K562 (cell line): Measurements from ENCODE around the gene DNAAF3. TPM values are rescaled to one million over a fixed set of nuclear protein-coding genes. Genes with fewer than 3 reads are reported as not detected.
A peak's percentile ranks its signal among the peaks of the same experiment; 100 is the strongest.

Experiments used
- ATF7 ChIP-seq: fragments of 450-650 bp; IDR thresholded peaks from 2 replicates; pipeline ENCODE4 v1.7.1; 2014; ENCODE audit warnings: mild to moderate bottlenecking, moderate library complexity
- C11orf30 ChIP-seq: fragments of 450-650 bp; IDR thresholded peaks from 2 replicates; pipeline ENCODE4 v1.6.1; 2016; ENCODE audit warnings: low read depth, mild to moderate bottlenecking
- EHMT2 ChIP-seq: fragments of 450-650 bp; IDR thresholded peaks from 2 replicates; pipeline ENCODE4 v1.6.1; 2018; ENCODE audit warnings: antibody characterized with exemption
- FOXK1 ChIP-seq: sonication (generic); formaldehyde crosslinking; IDR thresholded peaks from 2 replicates; pipeline ENCODE4 v1.8.0; 2022; ENCODE audit warnings: missing genetic modification reagents, mild to moderate bottlenecking, borderline replicate concordance
- GABPB1 ChIP-seq: sonication (generic); formaldehyde crosslinking; IDR thresholded peaks from 2 replicates; pipeline ENCODE4 v1.8.0; 2022; ENCODE audit warnings: mild to moderate bottlenecking, missing genetic modification reagents
- HEY1 ChIP-seq: fragments of 250-450 bp; sonication (Bioruptor Pico); IDR thresholded peaks from 2 replicates; pipeline ENCODE4 v1.5.0; 2020; ENCODE audit warnings: mild to moderate bottlenecking, moderate library complexity, borderline replicate concordance
- POLR2AphosphoS2 ChIP-seq: IDR thresholded peaks from 2 replicates; pipeline ENCODE4 v1.6.1; 2012; ENCODE audit warnings: low read length, improper control_type of control experiment
- RB1 ChIP-seq: fragments of 450-650 bp; IDR thresholded peaks from 2 replicates; pipeline ENCODE4 v1.6.1; 2017; ENCODE audit warnings: low read depth, mild to moderate bottlenecking
- RBM39 ChIP-seq: fragments of 200-400 bp; formaldehyde crosslinking; optimal IDR thresholded peaks from 2 replicates; pipeline ENCODE3; 2018; ENCODE audit warnings: low read depth, low read length
- ZFP30 ChIP-seq: fragments of 250-450 bp; sonication (Bioruptor Pico); IDR thresholded peaks from 2 replicates; pipeline ENCODE4 v1.8.0; 2022; ENCODE audit warnings: moderate library complexity, mild to moderate bottlenecking, inconsistent platforms, borderline replicate concordance
- ZKSCAN3 ChIP-seq: fragments of 250-450 bp; sonication (Bioruptor Pico); IDR thresholded peaks from 2 replicates; pipeline ENCODE4 v1.4.0; 2020
- ZNF224 ChIP-seq: sonication (generic); formaldehyde crosslinking; IDR thresholded peaks from 2 replicates; pipeline ENCODE4 v1.8.0; 2022; ENCODE audit warnings: mild to moderate bottlenecking, missing genetic modification reagents
- ZNF561 ChIP-seq: fragments of 450-650 bp; formaldehyde crosslinking; conservative IDR thresholded peaks from 2 replicates; pipeline ENCODE4 v1.4.0; 2020; ENCODE audit warnings: mild to moderate bottlenecking, moderate library complexity
- polyA plus RNA-seq, 8 experiments: library from polyadenylated mRNA; depleted of rRNA in 4 of 8; stranded (reverse) in 5 of 8; unstranded in 3 of 8; fragments of >200 nt; fragmentation: Nextera tagmentation in 2 of 8; fragmentation: Illumina TruSeq in 1 of 8; extraction: Ambion mirVana in 2 of 8; extraction: Trizol in 1 of 8; gene quantifications; 2 replicates each; pipeline versions ENCODE4 v1.2.1 to v1.2.3, GENCODE V29; 2011 to 2014; ENCODE audit warnings: inconsistent platforms in 1 of 8, missing spikeins in 1 of 8
- total RNA-seq, 7 experiments: library from RNA; depleted of rRNA in 6 of 7; stranded (reverse); fragments of >200 nt in 6 of 7; fragmentation: Illumina TruSeq in 2 of 7; extraction: Trizol in 2 of 7; gene quantifications; 2 replicates each; pipeline versions ENCODE4 v1.2.1 to v1.2.3, GENCODE V29; 2011 to 2021; ENCODE audit warnings: low replicate concordance in 1 of 7
- TF ChIP-seq, protein P1 (sequence below): fragments of 450-650 bp; IDR thresholded peaks from 2 replicates; pipeline ENCODE4 v1.6.1; 2018; ENCODE audit not compliant: partially characterized antibody
- TF ChIP-seq, protein P2 (sequence below): fragments of 450-650 bp; IDR thresholded peaks from 2 replicates; pipeline ENCODE4 v1.6.1; 2018; ENCODE audit warnings: mild to moderate bottlenecking, low read depth; ENCODE audit not compliant: partially characterized antibody

DNAAF3 gene
- total and polyA plus RNA-seq, 9 of the 15 experiments (the other 6 are each of a cell fraction or from before 2014, with no cell fraction given): 21.6 to 61.5 (median 43.0) TPM

DNA sequence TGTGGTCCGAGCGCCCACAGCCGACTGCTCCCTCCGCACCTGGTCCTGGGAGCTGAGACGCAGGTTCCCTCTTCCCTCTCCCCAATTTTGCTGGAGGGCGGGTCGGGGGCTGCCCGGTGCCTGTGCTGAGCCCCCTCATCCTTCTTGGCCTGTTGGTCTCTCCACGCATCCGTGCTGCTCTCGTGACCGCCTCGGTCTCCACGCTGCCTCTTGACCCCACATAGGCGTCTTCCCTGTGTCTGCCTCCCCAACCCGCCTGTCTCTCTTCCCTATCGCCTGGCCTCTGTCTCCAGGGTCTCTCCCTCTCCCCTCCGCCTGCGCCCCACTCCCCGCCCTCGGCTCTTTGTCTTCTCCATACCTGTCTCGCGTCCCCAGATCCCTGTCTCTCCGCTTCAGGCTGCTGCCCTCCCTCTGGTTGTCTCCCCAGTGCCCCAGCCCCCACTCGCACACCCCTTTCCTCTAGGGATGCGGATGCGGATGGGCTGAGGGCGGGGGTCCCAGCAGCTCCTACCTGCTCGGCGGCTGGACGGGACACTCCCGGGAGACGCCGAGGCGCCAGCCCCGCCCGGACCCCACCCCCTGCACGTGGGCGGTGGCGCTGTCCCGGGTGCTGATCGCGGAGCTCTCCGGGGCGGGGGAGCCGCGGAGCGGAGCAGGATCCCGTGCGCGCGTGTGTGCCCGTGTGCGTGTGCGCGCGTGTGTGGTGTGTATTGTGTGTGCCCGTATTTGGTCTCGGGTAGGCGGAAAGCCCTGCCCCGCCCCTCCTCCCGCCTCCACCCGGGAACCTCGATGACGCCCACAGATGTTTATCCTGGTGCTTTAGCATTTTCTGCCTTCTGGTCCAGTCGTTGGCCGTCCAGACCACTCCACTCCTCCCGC, 13.4 kb upstream of the DNAAF3 start, which contains the start of gene SYT5 (continued):
- TF ChIP-seq, protein P1, sequence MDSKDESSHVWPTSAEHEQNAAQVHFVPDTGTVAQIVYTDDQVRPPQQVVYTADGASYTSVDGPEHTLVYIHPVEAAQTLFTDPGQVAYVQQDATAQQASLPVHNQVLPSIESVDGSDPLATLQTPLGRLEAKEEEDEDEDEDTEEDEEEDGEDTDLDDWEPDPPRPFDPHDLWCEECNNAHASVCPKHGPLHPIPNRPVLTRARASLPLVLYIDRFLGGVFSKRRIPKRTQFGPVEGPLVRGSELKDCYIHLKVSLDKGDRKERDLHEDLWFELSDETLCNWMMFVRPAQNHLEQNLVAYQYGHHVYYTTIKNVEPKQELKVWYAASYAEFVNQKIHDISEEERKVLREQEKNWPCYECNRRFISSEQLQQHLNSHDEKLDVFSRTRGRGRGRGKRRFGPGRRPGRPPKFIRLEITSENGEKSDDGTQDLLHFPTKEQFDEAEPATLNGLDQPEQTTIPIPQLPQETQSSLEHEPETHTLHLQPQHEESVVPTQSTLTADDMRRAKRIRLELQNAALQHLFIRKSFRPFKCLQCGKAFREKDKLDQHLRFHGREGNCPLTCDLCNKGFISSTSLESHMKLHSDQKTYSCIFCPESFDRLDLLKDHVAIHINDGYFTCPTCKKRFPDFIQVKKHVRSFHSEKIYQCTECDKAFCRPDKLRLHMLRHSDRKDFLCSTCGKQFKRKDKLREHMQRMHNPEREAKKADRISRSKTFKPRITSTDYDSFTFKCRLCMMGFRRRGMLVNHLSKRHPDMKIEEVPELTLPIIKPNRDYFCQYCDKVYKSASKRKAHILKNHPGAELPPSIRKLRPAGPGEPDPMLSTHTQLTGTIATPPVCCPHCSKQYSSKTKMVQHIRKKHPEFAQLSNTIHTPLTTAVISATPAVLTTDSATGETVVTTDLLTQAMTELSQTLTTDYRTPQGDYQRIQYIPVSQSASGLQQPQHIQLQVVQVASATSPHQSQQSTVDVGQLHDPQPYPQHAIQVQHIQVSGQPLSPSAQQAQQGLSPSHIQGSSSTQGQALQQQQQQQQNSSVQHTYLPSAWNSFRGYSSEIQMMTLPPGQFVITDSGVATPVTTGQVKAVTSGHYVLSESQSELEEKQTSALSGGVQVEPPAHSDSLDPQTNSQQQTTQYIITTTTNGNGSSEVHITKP: no peak
- TF ChIP-seq ZNF561 (CRISPR knock-in tag): no peak
- TF ChIP-seq ATF7: 0 out of 2 replicates have a peak, but pooled peaks have one; percentile 19
- TF ChIP-seq FOXK1 (CRISPR knock-in tag): peak; percentile 96
- TF ChIP-seq ZFP30 (CRISPR knock-in tag): no peak
- TF ChIP-seq, protein P2, sequence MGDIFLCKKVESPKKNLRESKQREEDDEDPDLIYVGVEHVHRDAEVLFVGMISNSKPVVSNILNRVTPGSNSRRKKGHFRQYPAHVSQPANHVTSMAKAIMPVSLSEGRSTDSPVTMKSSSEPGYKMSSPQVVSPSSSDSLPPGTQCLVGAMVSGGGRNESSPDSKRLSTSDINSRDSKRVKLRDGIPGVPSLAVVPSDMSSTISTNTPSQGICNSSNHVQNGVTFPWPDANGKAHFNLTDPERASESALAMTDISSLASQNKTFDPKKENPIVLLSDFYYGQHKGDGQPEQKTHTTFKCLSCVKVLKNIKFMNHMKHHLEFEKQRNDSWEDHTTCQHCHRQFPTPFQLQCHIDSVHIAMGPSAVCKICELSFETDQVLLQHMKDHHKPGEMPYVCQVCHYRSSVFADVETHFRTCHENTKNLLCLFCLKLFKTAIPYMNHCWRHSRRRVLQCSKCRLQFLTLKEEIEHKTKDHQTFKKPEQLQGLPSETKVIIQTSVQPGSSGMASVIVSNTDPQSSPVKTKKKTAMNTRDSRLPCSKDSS: no peak
- TF ChIP-seq GABPB1 (CRISPR knock-in tag): peak; percentile 35; the same call in 1 of the 2 replicates
- peak; percentile 87 for TF ChIP-seq ZNF224 (CRISPR knock-in tag)
- TF ChIP-seq POLR2AphosphoS2: peak; percentile 90; the same call in 1 of the 2 replicates
- no peak for TF ChIP-seq ZKSCAN3 (CRISPR knock-in tag)
- TF ChIP-seq RBM39: no peak
- peak; percentile 44; the same call in 1 of the 2 replicates for TF ChIP-seq RB1
- no peak for TF ChIP-seq HEY1 (CRISPR knock-in tag)
- TF ChIP-seq C11orf30: no peak
- peak; percentile 96 for TF ChIP-seq EHMT2
